ENCODE measurements around the gene HIVEP3.

The HIVEP3 gene

DNA sequence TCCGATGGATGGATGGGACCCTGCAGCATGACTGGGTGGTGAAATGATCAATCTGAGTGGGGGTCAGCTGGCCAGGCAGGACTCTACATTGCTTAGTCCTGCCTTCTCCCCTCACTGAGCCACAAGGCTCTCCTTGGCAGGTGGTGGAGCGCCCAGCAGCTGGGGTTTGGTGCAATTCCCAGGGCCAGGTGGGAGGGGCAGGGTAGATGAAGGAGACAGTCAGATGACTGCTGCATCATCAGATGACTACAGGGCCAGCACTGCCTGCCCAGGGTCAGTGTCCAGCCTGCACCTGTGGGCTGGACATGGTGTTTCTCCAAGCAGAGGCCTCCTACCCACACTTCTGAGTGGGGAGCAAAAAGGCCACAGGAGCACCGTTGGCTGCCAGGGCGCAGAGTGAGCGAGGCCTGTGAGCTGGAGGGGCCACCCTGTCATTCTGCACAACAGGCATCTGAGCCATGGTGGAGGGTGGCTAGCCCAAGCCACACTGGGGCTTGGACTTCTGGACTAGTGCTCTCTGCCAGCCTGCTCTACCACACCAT, 330.3 kb downstream of the HIVEP3 start:
- no peaks in the 10 kb centered on the region for H3K9me3 ChIP-seq (ENCODE audit: low read length)
- no peaks in the 10 kb centered on the region for H3K36me3 ChIP-seq (ENCODE audit: insufficient read depth, low read length)
- no peaks in the 10 kb centered on the region for H3K4me1 ChIP-seq (ENCODE audit: insufficient read depth, low read length)
- H3K9ac ChIP-seq (ENCODE audit: low read length): no peak overlapping the region
- H3K27me3 ChIP-seq (ENCODE audit: control insufficient read depth in 1 of 2, insufficient read depth in 2 of 2, low read length in 2 of 2): no peaks in the 10 kb centered on the region
- H3K27ac ChIP-seq (ENCODE audit: low read depth, low read length): no peak overlapping the region
- no peak overlapping the region for H3K4me3 ChIP-seq (ENCODE audit: low read depth in 1 of 2, low read length in 2 of 2)

- Histone ChIP-seq H3K36me3 (ENCODE audit: insufficient read depth, low read length) (no peaks in the 10 kb centered on the region), H3K27ac (ENCODE audit: low read depth, low read length) (no peak overlapping the region), H3K4me3 (ENCODE audit: low read depth in 1 of 2, low read length in 2 of 2) (no peak overlapping the region), H3K9ac (ENCODE audit: low read length) (no peak overlapping the region), H3K9me3 (ENCODE audit: low read length) (no peaks in the 10 kb centered on the region), H3K27me3 (ENCODE audit: control insufficient read depth in 1 of 2, insufficient read depth in 2 of 2, low read length in 2 of 2) (no peaks in the 10 kb centered on the region), H3K4me1 (ENCODE audit: insufficient read depth, low read length) (no peaks in the 10 kb centered on the region)
These were observed 330.9 kb downstream of the HIVEP3 start for GRCh38 chr1:41587791-41588190.

GRCh38 chr1:41586230-41586629, 332.5 kb downstream of the HIVEP3 start:
- H3K4me3 ChIP-seq (ENCODE audit: low read depth in 1 of 2, low read length in 2 of 2): no peak overlapping the region
- no peaks in the 10 kb centered on the region for H3K36me3 ChIP-seq (ENCODE audit: insufficient read depth, low read length)
- no peaks in the 10 kb centered on the region for H3K9me3 ChIP-seq (ENCODE audit: low read length)
- H3K27me3 ChIP-seq (ENCODE audit: control insufficient read depth in 1 of 2, insufficient read depth in 2 of 2, low read length in 2 of 2): no peaks in the 10 kb centered on the region
- H3K9ac ChIP-seq (ENCODE audit: low read length): no peak overlapping the region
- H3K4me1 ChIP-seq (ENCODE audit: insufficient read depth, low read length): no peaks in the 10 kb centered on the region
- no peak overlapping the region for H3K27ac ChIP-seq (ENCODE audit: low read depth, low read length)

DNA sequence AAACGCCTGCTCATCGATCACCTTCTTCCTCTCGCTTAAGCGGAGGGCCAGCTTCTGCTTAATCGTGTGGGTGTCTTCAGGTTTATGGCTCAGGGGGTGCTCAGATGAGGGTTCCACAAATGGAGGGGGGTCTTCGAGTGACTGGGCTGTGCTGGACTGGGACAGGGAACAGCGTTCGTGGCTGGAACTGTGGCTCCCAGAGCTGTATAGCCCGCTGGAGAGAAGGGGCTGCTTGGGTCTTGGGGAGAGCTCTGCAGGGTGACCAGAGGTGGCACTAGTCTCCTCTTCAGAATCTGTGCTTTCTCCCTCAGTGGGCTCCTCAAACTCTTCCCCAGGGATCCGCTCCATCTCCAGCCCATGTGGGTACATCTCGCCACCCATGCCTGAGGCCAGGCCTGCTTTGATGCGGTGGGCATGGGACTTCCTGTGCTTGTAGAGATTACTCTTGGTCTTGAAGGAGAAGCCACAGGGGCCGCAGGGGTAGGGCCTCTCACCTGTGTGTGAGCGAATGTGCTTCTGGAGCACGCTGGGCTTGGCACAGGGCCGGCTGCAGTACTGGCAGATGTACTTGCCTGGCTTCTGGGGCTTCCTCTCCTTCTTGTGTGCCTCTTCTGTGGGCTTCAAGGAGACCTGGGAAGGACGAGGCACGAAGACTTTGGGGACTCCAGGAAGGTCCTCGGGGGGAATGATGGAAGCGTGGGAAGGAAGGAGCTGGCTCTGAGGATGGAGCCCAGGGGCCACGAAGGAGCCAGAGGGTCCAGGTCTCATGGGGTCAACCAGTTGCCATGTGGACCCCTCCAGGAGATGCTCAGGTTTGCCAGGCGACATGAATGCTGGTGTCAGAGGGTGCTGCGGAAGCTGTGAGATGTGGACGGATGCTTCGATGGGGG, 334.8 kb downstream of the HIVEP3 start:
- H3K27me3 ChIP-seq (ENCODE audit: control insufficient read depth in 1 of 2, insufficient read depth in 2 of 2, low read length in 2 of 2): no peaks in the 10 kb centered on the region
- no peaks in the 10 kb centered on the region for H3K9me3 ChIP-seq (ENCODE audit: low read length)
- no peak overlapping the region for H3K27ac ChIP-seq (ENCODE audit: low read depth, low read length)
- no peaks in the 10 kb centered on the region for H3K4me1 ChIP-seq (ENCODE audit: insufficient read depth, low read length)
- no peak overlapping the region for H3K9ac ChIP-seq (ENCODE audit: low read length)
- no peak overlapping the region for H3K4me3 ChIP-seq (ENCODE audit: low read depth in 1 of 2, low read length in 2 of 2)
- no peaks in the 10 kb centered on the region for H3K36me3 ChIP-seq (ENCODE audit: insufficient read depth, low read length)

DNA sequence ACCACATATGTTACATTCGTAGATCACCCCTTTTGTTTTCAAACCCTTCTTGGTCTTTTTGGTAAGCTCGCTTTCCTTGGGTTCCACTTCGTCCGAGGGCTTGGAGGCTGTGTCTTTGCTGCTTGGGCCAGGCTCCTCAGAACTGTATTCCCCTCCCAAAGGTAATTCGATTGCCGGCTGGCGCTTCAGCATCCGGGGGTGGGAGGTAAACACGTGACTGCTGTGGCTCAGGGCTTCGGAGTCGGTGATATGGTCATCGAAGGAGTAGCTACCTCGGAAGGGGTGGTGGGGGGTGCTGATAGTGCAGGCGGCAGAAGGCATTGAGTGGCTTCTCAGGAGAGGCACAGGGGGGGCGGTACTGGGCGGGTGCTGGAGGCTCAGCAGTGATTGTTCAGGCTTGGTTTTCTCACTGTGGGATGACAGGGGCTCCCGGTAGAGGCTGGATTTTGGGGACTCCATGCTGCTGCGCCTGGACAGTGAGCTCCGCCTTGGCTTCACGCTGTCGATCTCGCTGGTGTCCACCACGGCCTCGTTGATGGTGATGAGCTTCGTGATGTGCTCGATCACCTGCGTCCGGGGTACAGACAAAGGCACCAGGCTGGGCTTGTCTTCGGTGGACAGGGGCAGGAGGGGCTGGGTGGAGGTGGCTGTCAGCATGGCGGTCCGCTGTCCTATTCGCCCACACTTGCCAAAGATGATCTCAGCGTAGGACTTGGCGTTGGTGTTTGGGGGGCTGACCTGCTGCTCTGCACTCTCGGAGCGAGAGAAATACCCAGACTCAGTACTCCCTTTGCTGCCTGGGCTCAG, 335.7 kb downstream of the HIVEP3 start:
- H3K36me3 ChIP-seq (ENCODE audit: insufficient read depth, low read length): no peaks in the 10 kb centered on the region
- H3K9ac ChIP-seq (ENCODE audit: low read length): no peak overlapping the region
- H3K27me3 ChIP-seq (ENCODE audit: control insufficient read depth in 1 of 2, insufficient read depth in 2 of 2, low read length in 2 of 2): no peaks in the 10 kb centered on the region
- H3K27ac ChIP-seq (ENCODE audit: low read depth, low read length): no peak overlapping the region
- no peak overlapping the region for H3K4me3 ChIP-seq (ENCODE audit: low read depth in 1 of 2, low read length in 2 of 2)
- no peaks in the 10 kb centered on the region for H3K4me1 ChIP-seq (ENCODE audit: insufficient read depth, low read length)
- H3K9me3 ChIP-seq (ENCODE audit: low read length): no peaks in the 10 kb centered on the region

- Histone ChIP-seq H3K27me3 (ENCODE audit: control insufficient read depth in 1 of 2, insufficient read depth in 2 of 2, low read length in 2 of 2) (no peaks in the 10 kb centered on the region), H3K9ac (ENCODE audit: low read length) (no peak overlapping the region), H3K36me3 (ENCODE audit: insufficient read depth, low read length) (no peaks in the 10 kb centered on the region), H3K9me3 (ENCODE audit: low read length) (no peaks in the 10 kb centered on the region), H3K4me1 (ENCODE audit: insufficient read depth, low read length) (no peaks in the 10 kb centered on the region), H3K27ac (ENCODE audit: low read depth, low read length) (no peak overlapping the region), H3K4me3 (ENCODE audit: low read depth in 1 of 2, low read length in 2 of 2) (no peak overlapping the region)
These were observed 336.4 kb downstream of the HIVEP3 start for GRCh38 chr1:41582351-41582750.

DNA sequence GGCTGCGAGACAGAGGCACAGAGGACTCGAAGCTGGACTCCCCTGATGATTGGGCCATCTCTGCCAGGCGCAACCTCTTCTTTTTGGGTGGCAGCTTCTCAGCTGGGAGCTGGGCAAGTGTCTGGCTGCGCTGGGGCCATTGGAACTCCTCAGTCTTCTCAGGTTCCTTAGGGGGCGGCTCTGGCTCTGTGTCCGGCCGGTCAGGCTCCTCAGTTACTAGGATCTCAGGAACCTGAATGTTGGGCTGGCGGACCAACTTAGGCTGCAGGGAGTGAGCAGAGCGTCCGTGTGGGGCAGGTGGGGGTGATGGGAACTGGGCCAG, 336.8 kb downstream of the HIVEP3 start:
- Histone ChIP-seq H3K36me3 (ENCODE audit: insufficient read depth, low read length) (no peaks in the 10 kb centered on the region), H3K9me3 (ENCODE audit: low read length) (no peaks in the 10 kb centered on the region), H3K4me1 (ENCODE audit: insufficient read depth, low read length) (no peaks in the 10 kb centered on the region), H3K9ac (ENCODE audit: low read length) (no peak overlapping the region), H3K27me3 (ENCODE audit: control insufficient read depth in 1 of 2, insufficient read depth in 2 of 2, low read length in 2 of 2) (no peaks in the 10 kb centered on the region), H3K27ac (ENCODE audit: low read depth, low read length) (no peak overlapping the region), H3K4me3 (ENCODE audit: low read depth in 1 of 2, low read length in 2 of 2) (no peak overlapping the region)

DNA sequence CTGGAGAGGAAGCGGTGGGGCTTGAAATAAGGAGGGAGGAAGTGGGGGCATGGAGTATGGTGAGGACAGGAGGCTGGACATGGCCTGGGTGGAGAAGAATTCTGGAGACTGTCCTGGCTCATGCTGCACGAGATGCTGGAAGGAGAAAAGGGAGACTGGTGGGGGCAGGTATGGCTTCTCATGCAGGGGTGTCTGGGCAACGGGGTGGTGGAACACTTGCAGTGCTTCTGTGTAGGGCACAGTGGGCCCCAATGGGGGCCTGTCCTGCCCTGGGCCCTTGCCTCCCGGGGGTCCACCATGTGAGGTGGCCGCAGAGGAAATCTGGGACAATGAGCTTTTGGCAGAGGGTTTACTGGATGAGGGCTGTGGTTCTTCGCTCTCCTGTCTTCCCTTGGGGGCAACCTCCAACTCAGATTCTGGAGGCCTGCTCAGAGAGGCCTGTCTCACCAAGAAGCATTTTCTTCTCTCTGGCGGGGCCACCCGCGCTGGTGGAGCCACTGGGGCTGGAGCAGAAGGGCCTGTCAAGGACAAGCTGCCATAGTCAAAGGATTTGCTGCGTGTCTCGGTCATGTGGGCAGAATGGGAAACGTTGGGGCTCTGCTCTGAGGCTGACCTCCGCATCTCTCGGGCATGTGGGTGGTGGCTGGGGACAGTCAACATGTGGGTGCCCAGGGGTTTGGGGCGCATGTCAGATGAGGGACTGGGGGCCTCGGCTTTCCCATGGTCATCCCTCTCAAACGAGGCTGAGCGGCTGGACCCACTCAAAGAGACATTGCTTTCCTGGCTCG, 337.3 kb downstream of the HIVEP3 start:
- Histone ChIP-seq H3K27me3 (ENCODE audit: control insufficient read depth in 1 of 2, insufficient read depth in 2 of 2, low read length in 2 of 2) (no peaks in the 10 kb centered on the region), H3K9ac (ENCODE audit: low read length) (no peak overlapping the region), H3K9me3 (ENCODE audit: low read length) (no peaks in the 10 kb centered on the region), H3K4me1 (ENCODE audit: insufficient read depth, low read length) (no peaks in the 10 kb centered on the region), H3K27ac (ENCODE audit: low read depth, low read length) (no peak overlapping the region), H3K36me3 (ENCODE audit: insufficient read depth, low read length) (no peaks in the 10 kb centered on the region), H3K4me3 (ENCODE audit: low read depth in 1 of 2, low read length in 2 of 2) (no peak overlapping the region)

DNA sequence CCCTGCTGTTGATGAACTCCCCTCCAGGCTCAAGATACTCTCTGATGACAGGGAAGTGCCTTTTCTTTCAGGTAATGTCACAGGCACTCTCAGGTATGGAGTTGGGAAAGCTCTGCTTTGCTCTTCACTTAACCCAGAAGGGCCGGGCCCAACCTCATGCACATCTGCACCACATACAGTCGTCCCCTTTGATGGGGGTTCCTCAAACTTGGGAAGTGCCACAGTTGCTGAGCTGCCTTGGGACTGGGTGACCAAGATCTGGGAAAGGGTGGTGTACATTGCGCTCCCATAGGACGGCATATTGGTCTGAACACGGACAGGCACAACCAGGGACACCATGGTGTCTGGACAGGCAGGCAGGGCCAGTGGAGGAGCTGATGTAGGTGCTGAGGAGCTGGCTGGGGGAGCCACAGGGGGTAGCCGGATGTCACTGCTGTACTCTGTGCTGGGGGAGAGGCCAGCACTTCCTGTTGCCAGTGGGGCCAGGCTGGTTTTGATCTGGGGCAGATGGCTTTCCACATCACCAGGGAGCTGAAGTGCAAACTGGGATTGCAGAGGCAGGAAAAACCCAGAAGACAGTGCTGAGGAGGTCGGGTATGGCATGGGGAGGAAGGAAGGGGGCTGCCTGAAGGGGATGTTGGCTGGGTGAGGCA, 338.1 kb downstream of the HIVEP3 start:
- no peaks in the 10 kb centered on the region for H3K9me3 ChIP-seq (ENCODE audit: low read length)
- H3K36me3 ChIP-seq (ENCODE audit: insufficient read depth, low read length): no peaks in the 10 kb centered on the region
- H3K4me3 ChIP-seq (ENCODE audit: low read depth in 1 of 2, low read length in 2 of 2): no peak overlapping the region
- no peaks in the 10 kb centered on the region for H3K27me3 ChIP-seq (ENCODE audit: control insufficient read depth in 1 of 2, insufficient read depth in 2 of 2, low read length in 2 of 2)
- no peak overlapping the region for H3K27ac ChIP-seq (ENCODE audit: low read depth, low read length)
- H3K9ac ChIP-seq (ENCODE audit: low read length): no peak overlapping the region
- H3K4me1 ChIP-seq (ENCODE audit: insufficient read depth, low read length): no peaks in the 10 kb centered on the region

DNA sequence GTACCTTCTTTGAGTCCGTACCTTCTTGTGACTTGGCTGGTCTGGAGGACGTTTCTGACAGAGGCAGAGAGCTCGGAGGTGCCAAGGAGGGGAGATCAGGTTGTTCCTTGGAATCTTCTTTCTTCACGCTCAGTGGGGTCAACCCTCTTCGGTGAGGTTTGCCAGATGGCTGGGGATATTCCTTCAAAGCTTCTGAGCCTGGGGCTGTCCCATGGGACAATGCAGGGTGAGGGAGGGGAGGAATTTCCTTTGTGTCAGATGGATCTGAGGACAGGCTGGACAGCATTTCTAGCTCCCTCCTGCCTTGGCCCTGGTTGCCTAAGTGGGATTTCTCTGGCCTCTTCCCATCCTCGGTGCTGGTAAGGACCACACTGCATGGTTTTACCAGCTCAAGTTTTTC, 338.7 kb downstream of the HIVEP3 start:
- H3K9ac ChIP-seq (ENCODE audit: low read length): no peak overlapping the region
- no peaks in the 10 kb centered on the region for H3K36me3 ChIP-seq (ENCODE audit: insufficient read depth, low read length)
- H3K4me3 ChIP-seq (ENCODE audit: low read depth in 1 of 2, low read length in 2 of 2): no peak overlapping the region
- no peaks in the 10 kb centered on the region for H3K27me3 ChIP-seq (ENCODE audit: control insufficient read depth in 1 of 2, insufficient read depth in 2 of 2, low read length in 2 of 2)
- H3K27ac ChIP-seq (ENCODE audit: low read depth, low read length): no peak overlapping the region
- H3K4me1 ChIP-seq (ENCODE audit: insufficient read depth, low read length): no peaks in the 10 kb centered on the region
- H3K9me3 ChIP-seq (ENCODE audit: low read length): no peaks in the 10 kb centered on the region
